Fibroblast of skin of scalp (primary cell): ENCODE measurements around the gene BCAS3.
A peak's percentile ranks its signal among the peaks of the same experiment; 100 is the strongest.

Source experiments
- DNase-seq: peaks from one replicate; pipeline ENCODE4 v3.0.0-alpha.2; 2013

Gene BCAS3

GRCh38 chr17:61403801-61404662, 726.4 kb downstream of the BCAS3 start:
- DNase-seq: no peak

GRCh38 chr17:61404663-61404912, 726.9 kb downstream of the BCAS3 start:
- no peak for DNase-seq

GRCh38 chr17:61404913-61405685, 727.4 kb downstream of the BCAS3 start:
- DNase-seq: no peak

- DNase-seq: no peak
These were observed 728.3 kb downstream of the BCAS3 start for GRCh38 chr17:61405686-61406536.

GRCh38 chr17:61406537-61406845, 728.8 kb downstream of the BCAS3 start:
- no peak for DNase-seq

GRCh38 chr17:61406971-61407911, 729.6 kb downstream of the BCAS3 start:
- no peak for DNase-seq

GRCh38 chr17:61408151-61409041, 730.7 kb downstream of the BCAS3 start:
- no peak for DNase-seq

GRCh38 chr17:61409301-61410112, 731.9 kb downstream of the BCAS3 start:
- DNase-seq: peak; percentile 69

- peak; percentile 55 for DNase-seq
These were observed 732.7 kb downstream of the BCAS3 start for GRCh38 chr17:61410141-61411010.

GRCh38 chr17:61411011-61411260, 733.3 kb downstream of the BCAS3 start:
- no peak for DNase-seq

- DNase-seq: peak; percentile 49
These were observed 733.9 kb downstream of the BCAS3 start for GRCh38 chr17:61411261-61412142.

- peak; percentile 77 for DNase-seq
These were observed 734.6 kb downstream of the BCAS3 start for GRCh38 chr17:61412143-61412859.

- no peak for DNase-seq
These were observed 735.4 kb downstream of the BCAS3 start for GRCh38 chr17:61412860-61413660.

- no peak for DNase-seq
These were observed 736.0 kb downstream of the BCAS3 start for GRCh38 chr17:61413661-61414126.

- no peak for DNase-seq
These were observed 736.7 kb downstream of the BCAS3 start for GRCh38 chr17:61414141-61414935.

GRCh38 chr17:61414936-61415251, 737.2 kb downstream of the BCAS3 start:
- DNase-seq: no peak
